NCI-H2171 treated with DMSO at 0.1 percent for 48 hours (cell line): Measurements from ENCODE around the gene SYT8.

Experiments used
- DNase-seq: peaks from one replicate; lab custom pipeline; 2025; lab: John Stamatoyannopoulos, UW

SYT8 gene

DNA sequence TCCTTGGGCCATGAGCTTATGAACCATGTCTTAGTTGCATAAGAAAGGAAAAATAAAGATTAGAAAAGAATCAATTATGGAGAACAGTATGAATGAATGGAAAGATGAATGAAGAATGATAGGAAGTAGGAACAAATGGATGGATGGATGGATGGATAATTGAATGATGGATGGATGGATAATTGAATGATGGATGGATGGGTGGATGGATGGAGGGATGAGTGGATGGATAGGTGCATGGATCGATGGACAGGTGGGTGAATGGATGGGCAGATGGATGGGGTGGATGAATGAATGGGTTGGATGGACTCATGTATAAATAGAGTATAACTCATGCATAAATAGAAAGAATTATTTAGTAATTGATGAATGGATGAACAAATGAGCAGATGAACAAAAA is 25.3 kb downstream of the SYT8 start:
- DNase-seq: no peak

DNA sequence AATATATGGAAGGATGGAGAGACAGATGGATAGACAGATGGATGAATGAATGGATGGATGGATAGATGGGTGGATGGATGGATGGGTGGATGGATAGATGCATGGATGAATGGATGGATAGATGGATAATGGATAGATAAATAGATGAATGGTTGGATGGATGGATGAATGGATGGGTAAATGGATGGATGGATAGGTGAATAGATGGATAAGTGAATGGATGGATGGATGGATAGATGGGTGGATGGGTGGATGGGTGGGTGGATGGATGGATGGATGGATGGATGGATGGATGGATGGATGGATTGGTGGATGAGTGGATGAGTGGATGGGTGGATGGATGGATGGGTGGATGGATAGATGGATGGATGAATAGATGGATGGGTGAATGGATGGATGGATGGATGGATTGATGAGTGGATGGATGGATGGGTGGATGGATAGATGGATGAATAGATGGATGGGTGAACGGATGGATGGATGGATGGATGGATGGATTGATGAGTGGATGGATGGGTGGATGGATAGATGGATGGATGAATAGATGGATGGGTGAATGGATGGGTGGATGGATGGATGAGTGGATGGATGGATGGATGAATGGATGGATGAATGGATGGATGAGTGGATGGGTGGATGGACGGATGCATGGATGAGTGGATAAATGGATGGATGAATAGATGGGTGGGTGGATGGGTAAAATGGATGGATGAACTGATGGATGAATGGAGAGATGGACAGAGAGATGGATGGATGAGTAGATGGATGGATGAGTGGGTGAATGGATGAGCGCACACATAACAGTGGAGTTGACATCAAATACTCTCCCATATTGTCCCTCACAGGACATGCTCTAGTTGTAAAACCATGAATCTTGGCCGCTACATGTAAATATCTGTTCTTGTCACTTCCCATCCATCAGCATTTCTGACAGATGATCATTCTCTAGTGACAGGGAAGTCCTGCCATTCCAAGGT is 26.9 kb downstream of the SYT8 start:
- no peak for DNase-seq

DNA sequence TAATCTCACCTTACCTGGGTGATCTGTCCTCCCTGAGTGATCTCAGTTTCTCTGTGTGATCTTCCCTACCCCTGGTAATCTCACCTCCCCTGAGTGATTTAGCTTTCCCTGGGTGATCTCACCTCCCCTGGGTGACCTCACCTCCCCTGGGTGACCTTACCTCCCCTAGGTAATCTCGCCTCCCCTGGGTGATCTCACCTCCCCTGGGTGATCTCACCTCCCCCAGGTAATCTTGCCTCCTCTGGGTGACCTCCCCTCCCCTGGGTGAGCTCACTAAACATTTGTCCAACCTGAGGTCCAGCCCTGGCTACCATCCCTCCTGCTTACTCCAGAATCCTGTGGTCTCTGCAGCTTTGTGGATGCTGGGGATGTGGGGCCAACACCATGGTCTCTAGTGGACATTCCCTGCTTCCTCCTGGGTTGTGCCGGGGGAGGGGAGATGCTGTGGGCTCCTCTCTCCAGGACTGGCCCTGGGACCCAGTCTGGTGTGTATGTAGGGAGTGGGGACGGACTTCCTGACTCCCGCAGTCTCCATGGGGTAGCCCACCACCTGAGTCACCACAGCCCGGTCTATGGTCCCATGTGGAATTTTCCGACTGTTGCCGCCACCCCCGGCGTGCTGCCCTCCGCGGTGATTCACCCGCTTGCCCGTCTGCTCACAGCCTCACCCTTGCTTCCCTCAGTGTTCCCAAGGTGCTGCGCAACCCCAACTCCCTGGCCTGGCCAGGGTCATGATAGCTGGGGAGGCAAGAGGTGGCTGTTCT is 28.0 kb downstream of the SYT8 start:
- DNase-seq: no peak

DNA sequence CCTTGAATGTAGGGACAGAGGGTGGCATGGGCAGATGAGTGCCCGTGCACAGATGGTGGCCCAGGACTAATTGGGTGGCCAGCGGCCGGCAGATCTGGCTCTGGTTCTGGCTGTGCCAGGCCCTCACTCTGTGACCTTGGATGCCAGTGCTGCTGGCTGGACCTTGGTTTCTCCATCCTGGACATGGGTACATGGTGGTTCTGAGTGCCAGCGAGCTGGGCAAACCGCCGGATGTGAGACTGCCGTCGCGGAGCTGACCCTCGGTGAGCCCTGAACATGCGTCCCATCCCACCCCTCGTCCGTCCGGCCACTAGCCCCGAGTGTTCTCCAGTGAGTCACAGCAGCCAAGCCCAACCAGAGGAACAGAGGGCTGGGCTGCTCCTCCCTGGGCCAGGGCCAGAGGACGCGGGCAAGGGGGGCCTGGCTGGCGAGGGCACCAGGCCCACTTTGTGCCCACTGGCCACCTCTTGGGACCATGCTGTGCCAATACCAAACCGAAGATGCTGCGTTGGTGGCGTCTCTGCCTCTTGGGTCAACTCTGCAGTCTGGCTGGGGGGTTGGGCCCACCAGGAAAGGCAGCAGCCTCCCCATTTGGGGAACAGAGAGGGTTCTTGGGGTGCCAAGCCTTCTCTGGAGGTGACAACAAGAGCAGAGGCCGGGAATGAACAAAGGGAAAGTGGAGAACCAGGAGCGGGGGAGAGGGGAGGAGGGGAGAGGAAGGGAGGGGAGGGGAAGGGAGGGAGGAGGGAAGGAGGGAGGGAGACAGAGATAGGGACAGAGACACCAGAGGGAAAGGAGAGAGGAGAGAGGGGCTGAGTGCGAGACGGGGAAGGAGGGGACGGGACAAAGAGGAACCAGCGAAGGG is 28.8 kb downstream of the SYT8 start:
- no peak for DNase-seq

DNA sequence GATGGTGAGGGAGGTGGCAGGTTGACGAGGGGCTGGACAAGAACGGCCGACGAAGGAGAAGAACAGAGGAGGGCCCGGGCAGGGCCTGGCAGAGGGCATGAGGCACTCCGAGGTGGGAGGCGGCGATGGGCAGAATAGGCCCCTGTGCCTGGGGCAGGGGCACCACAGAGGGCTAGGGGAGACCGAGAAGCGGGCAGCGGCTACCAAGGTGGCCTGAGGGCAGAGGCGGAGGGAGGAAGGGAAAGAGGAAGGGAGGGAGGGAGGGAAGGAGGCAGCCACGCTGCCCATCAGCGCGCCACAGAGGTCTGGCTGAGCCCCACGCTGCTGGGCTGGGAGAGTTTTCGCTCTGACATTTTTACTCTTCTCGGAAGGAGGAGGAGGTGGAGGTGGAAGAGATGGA is 29.4 kb downstream of the SYT8 start:
- no peak for DNase-seq

DNA sequence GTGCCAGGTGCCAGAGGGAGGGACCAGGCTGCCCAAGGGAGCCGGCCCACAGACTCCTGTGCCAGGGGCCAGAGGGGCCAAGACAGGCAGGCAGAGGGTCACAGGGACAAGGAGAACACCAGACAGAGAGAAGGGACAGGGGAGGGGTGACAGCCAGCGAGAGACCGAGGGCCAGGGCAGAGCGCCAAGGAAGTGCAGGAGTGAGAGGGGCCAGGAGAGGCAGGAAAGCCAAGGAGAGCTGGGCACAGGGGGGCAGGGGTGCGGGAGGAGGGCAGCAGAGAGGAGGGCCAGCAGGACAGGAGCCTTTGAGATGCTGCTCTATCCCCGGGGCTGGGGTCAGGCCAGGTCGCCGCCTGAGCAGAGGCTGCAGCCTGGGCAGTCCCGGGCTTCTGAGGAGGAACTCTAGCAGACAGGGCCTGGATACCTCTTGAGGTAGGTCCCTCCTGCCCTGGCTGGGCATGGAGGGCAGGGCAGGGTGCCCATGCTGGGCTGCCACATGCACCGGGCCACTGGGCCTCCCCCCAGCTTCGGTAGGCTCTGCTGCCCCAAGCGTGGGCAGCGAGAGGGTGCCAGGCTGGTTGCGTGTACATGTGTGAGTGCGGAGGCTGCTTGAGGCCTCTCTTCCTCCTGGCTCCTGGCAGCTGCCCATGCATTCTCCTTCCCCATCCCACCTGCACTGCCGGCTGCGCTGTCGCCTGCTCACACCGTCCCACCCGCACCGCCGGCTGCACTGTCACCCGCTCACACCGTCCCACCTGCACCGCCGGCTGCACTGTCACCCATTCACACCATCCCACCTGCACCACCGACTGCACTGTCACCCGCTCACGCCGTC is 30.3 kb downstream of the SYT8 start:
- DNase-seq: no peak

DNA sequence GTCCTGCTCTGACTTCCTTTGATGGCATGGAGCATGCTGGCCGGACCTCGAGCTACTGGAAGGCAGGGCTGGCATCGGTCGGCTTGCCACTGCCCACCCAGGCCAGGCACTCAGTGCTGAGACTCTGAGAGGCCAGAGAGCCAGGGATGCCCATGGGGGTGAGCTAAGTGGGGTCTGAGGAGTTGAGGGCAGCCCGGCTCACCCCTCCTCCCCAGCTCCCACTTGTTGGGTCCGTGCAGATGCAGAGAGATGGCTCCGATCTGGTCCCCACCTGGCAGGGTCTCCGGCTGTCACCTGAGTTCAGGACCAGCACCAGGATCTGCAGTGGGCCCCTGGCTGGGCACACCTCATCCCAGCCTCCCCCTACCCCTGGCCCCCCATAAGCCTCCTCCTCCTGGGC is 31.4 kb downstream of the SYT8 start:
- no peak for DNase-seq

DNA sequence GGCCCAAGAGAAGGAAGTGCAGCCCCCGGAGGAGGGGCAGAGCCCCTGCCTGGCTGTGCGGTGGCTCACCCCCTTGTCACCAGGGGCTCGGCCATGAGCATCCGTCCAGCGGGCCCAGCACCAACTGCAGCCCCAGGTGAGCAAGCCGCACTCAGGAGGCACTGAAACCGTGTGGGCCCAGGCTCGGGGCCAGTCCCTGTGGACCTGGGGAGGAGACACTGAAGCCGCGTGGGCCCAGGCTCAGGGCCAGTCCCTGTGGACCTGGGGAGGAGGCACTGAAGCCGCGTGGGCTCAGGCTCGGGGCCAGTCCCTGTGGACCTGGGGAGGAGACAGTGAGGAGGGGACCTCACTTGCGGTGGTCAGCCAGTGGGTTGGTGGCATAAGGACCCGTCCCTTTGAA is 32.0 kb downstream of the SYT8 start:
- DNase-seq: no peak

DNA sequence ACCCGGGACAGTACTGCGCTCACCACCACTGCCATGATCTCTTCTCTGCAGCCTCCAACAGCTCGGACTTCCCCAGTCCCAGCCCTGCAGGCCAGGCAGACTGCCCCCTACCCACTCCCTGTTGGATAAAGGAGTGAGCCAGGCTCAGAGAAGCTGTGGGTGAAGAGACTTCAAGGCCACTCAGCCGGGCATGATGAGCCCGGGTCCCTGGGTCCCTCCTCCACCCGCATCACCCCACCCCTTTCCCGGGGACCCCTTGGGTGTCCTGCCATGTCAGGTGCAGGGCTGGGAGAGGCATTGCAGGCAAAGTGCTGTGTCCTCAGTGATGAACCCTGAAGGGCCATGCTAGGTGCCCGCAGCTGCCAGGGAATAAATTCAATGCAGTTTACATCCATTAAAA is 32.6 kb downstream of the SYT8 start:
- DNase-seq: no peak

DNA sequence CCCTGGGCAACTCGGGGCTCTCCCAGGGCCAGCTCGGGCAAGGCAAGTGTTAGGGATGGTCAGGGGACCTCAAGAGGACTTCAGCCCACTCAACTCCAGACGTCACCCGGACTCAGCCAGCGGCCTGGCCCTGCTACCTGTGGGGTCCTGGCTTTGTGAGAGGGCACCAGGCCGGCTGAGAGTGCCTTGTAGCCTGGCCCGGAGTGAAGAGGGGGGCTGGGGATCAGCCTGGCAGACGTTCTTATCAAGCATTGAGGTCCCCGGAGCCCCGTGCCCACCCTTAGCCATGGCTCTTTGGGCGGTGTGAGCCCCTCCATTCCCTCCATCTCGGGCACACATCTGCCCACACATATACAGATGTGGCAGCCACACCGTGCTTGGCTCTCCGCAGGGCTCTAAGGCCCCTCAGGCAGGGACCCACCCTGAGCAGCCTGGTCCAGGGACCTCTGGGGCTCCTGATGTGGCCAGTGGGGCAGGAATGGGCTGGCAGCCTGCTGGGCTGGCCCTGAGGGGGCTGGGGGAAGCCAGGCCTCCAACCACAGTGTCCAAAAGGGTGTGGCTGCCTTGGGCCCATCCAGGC is 33.4 kb downstream of the SYT8 start:
- DNase-seq: no peak

DNA sequence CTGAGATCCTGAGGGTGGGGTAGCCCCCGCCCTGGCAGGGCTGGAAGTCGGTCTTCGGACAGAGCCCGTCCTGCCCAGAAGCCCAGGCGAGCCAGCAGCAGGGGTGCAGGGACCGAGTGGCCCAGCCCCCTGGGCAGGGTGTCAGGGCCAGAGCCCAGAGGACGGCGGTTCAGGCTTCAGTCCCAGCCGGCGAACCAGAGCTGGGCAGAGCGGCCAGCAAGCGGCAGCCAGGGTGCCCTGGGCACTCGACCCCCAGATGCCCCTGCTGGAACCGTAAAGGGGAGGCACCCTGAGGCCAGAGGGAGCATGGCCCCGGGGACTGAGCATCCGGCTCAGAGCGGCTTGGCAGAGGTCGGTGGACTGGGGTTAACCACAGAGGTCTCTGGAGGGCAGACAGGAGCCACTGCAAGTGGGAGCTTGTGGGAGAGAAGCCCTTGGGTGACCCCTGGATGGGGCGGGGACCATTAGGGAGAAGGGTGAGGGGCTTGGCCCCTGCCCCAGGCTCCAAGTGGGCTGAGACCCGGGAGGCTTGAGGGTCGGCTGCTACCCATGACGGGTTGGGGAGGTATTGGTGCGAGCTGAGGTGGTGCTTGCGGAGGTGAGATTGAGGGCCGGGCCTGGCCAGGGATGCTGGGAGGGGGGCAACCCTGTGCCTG is 34.0 kb downstream of the SYT8 start:
- no peak for DNase-seq

DNA sequence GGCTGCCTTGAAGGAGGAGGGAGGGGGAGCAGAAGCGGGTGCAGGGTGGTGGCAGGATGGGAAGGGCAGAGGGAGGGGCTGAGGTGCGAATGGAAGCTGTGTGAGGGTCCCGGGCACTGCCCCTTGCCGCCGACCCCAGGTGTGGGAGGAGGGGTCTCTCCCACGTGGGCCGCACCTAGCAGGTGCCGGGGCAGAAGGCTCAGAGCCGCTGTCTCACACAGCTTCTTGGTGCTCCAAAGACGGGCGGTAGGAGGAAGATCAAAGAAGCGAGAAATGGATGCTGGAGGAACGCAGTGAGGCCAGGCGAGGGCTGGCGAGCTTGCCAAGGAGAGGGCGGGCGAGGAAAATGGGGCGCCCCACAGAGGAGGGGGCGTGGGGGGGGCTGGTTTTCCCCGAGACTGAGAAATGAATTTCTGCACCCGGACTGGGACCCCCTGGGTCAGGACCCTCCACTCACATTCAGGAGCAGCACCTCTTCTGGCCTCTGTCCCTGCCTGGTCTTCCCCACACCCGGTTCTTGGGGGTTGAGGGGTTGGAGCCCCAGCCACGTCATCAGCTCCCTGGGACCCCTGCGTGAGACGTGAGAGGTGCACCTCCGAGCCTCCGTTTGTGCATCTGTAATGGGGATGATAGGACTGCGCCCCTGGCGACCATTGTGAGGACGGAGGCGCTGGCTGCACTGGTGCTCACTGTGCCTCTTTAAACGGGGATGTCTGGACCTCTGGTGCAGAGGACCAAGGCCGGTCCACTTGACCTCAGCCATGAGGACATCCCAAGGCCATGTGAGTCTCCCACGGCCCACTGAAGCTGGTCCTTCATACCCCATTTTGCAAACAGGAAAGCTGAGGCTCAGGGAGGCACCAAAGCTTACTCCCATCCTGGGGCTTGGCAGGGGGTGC is 34.9 kb downstream of the SYT8 start:
- no peak for DNase-seq

DNA sequence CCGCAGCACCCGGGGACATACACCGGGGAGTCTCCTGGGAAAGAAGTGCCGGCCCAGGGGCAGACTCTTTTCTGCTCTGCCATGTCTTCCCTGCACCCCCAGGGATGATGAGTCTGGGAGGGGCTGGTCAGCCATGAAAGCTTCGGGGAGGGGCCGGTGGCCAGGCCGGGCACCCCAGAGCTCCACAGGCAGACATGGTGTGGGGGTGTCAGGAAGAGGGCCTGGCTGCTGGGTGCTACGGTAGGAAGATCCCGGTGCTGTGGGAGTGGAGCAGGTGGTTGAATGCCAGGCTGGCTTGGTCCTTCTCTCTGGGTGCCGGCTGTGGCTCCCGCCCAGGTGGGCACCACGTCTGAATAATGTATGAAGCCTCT is 35.5 kb downstream of the SYT8 start:
- DNase-seq: no peak

DNA sequence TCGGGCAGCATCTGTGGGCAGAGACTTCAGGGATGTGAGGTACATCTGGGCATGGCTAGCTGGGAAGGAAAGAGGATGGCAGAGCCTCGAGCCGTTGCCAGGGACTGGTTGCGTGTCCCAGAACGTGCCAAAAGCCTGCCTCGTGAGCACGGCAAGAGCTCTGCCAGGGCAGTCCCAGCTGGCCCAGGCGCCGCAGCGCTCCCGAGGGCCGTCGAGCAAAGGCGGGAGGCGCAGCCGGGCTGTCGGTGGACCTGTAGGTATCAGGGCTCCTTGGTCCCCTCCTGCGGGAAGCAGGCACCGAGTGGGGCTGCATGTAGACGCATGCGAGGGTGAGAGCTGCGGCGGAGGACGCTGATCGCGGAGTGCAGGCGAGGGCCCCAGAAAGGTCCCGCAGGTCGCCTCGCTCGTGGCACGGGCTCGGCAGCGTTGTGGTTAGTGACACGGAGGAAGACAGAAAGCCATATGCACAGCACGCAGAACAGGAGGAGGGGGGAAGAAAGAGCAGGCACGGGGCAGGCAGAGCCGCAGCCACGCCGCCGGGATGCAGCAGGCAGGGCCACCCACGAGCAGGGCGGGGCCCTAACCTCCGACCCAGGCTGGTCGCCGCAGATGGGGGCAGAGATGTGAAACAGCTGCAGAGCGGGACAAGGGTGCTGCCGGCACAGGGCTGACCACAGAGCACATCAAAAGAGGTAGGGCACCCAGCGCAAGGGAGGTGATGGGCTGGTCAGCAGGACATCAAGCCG is 36.1 kb downstream of the SYT8 start:
- DNase-seq: no peak

DNA sequence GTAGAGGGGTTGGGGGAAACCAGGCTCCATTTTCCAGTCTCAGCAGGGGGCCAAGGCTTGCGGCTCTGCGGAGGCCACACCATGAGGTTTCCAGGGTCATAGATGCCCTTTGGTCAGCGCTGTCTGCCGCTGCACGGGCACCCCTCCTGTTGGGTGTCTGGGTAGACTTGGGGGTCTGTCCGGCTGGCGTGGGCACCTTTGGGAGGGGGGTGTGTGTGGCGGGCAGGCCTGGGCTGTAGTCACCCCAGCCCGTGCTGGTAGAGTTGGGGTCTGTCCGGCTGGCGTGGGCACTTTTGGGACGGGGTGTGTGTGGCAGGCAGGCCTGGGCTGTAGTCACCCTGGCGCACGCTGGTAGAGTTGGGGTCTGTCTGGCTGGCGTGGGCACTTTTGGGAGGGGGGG is 36.7 kb downstream of the SYT8 start:
- DNase-seq: no peak

DNA sequence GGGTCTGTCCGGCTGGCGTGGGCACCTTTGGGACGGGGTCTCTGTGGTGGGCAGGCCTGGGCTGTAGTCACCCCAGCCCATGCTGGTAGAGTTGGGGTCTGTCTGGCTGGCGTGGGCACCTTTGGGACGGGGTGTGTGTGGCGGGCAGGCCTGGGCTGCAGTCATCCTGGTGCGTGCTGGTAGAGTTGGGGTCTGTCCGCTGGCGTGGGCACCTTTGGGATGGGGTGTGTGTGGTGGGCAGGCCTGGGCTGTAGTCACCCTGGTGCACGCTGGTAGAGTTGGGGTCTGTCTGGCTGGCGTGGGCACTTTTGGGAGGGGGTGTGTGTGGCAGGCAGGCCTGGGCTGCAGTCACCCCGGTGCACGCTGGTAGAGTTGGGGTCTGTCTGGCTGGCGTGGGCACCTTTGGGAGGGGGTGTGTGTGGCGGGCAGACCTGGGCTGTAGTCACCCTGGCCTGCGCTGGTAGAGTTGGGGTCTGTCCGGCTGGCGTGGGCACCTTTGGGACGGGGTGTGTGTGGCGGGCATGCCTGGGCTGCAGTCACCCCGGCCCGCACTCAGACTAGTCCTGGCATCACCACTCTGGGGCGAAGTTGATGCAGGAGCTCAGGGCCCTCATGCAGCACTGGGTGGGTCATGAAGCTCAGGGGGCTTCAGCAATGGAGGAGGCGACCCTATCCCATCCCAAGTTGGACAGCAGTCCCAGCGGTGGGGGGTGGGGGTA is 37.6 kb downstream of the SYT8 start:
- DNase-seq: no peak

DNA sequence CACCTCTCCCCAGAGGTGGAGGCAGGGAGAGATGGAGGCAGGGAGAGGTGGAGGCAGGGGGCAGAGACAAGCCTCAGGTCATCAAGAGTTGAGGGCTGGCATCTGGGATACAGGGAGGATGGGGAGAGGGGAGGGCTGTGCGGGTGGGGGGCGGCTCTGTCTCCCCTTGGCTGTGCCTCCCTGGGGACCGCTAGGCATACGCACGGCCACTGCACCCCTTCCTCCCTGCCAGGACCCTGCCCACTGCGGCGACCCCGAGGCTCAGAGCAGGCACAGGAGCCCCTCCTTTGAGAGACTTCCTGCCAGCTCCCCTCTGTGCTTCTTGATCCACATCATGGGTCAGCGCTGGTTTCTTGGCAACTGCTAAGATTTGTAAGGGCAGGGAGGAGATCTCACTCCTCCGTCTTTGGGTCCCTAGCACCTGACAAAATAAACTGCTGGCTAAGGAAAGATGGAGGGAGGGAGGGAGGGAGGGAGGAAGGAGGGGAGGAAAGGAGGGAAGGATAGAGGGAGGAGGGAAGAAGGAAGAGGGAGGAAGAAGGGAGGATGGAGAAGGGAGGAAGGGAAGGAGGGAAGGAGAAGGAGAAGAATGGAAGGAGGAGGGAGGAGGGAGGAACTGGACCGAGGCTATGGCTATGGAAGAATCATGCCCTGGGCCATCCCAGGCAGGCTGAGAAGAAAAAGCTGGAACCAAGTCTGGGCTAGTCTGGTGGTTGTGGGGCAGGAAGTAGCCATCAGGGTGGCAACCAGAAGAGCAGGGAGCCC is 38.4 kb downstream of the SYT8 start:
- DNase-seq: no peak
